C4-2B (cell line): ENCODE measurements around the gene ADAMTS6.

Source experiments
- H3K27ac ChIP-seq: fragments of 450-650 bp; 2 replicates; pipeline ENCODE4 v1.5.1; 2017
- CTCF ChIP-seq: fragments of 450-650 bp; conservative IDR thresholded peaks from 2 replicates; pipeline ENCODE4 v1.5.1; 2017; ENCODE audit warnings: mild to moderate bottlenecking
- ZFX ChIP-seq: fragments of 450-650 bp; IDR thresholded peaks from 2 replicates; pipeline ENCODE4 v1.6.1; 2017

Gene ADAMTS6

GRCh38 chr5:65108786-65109743, 372.7 kb downstream of the ADAMTS6 start:
- H3K27ac ChIP-seq = no peak overlapping the region
- TF ChIP-seq ZFX (no peak), CTCF (no peak)

GRCh38 chr5:65105301-65105700, 376.4 kb downstream of the ADAMTS6 start:
- no peak for TF ChIP-seq CTCF
- TF ChIP-seq ZFX = no peak

GRCh38 chr5:65104831-65105230, 376.9 kb downstream of the ADAMTS6 start:
- no peak overlapping the region for H3K27ac ChIP-seq
- TF ChIP-seq ZFX (no peak), CTCF (no peak)

More at GRCh38 chr5:65105301-65105700, 376.4 kb downstream of the ADAMTS6 start:
- H3K27ac ChIP-seq = no peak overlapping the region

GRCh38 chr5:65103756-65104440, 377.8 kb downstream of the ADAMTS6 start:
- no peak overlapping the region; the same call in 1 of the 2 replicates for H3K27ac ChIP-seq
- TF ChIP-seq ZFX (no peak), CTCF (no peak)

GRCh38 chr5:65102976-65103711, 378.6 kb downstream of the ADAMTS6 start:
- peak overlapping the region; percentile 46 for H3K27ac ChIP-seq
- peak; percentile 49 for TF ChIP-seq CTCF
- TF ChIP-seq ZFX = no peak

- TF ChIP-seq ZFX (no peak), CTCF (no peak)
- H3K27ac ChIP-seq = peak overlapping the region; percentile 46
Observed at GRCh38 chr5:65102371-65102975, 379.2 kb downstream of the ADAMTS6 start.
